Colonic mucosa (tissue), 4 donors: ENCODE measurements around the gene TGFBR3. TPM values are rescaled to one million over a fixed set of nuclear protein-coding genes. Genes with fewer than 3 reads are reported as not detected.

Experiments
- DNase-seq: peaks from one replicate; pipeline ENCODE4 v3.0.0-alpha.2; 2020
- H3K27ac ChIP-seq: fragments of 200-600 bp; one replicate; pipeline ENCODE4 v1.8.0; 2021
- H3K27me3 ChIP-seq: fragments of 200-600 bp; one replicate; pipeline ENCODE4 v1.8.0; 2021
- H3K36me3 ChIP-seq: fragments of 200-600 bp; one replicate; pipeline ENCODE4 v1.8.0; 2021
- H3K4me1 ChIP-seq: fragments of 200-600 bp; one replicate; pipeline ENCODE4 v1.8.0; 2021; ENCODE audit warnings: mild to moderate bottlenecking
- H3K4me3 ChIP-seq: fragments of 200-600 bp; one replicate; pipeline ENCODE4 v1.8.0; 2021
- H3K9ac ChIP-seq, 2 donors: one replicate each; pipeline ENCODE4 v1.7.0; 2013; ENCODE audit warnings: control low read depth in 2 of 2, low read depth in 2 of 2, low read length in 2 of 2
- H3K9me3 ChIP-seq: fragments of 200-600 bp; one replicate; pipeline ENCODE4 v1.8.0; 2021
- CTCF ChIP-seq: fragments of 200-600 bp; IDR thresholded peaks from one replicate; pipeline ENCODE4 v1.8.0; 2022; ENCODE audit warnings: antibody characterized with exemption, mild to moderate bottlenecking
- intact Hi-C: fragments of 100-400 bp; cut with DNase I; formaldehyde crosslinking; loops from one replicate; pipeline ENCODE4 v1.14.1; 2022
- total RNA-seq, 2 donors: library from RNA; stranded (reverse); fragmentation: NEBNext Ultra II Directional in 1 of 2; extraction: Animal tissue kit (Norgen Biotek cat#: 25700) in 1 of 2; gene quantifications; one replicate each; pipeline ENCODE4 v1.2.1, GENCODE V29; 2021
- donor health status: healthy.
- donor health status: DM: no; HTN: no; CAD: no.
- donor health status: DM: no; HTN: no; CAD: no.

TGFBR3 gene
- total RNA-seq, 2 donors from 2014 or later = 8.4 to 16.0 TPM

DNA sequence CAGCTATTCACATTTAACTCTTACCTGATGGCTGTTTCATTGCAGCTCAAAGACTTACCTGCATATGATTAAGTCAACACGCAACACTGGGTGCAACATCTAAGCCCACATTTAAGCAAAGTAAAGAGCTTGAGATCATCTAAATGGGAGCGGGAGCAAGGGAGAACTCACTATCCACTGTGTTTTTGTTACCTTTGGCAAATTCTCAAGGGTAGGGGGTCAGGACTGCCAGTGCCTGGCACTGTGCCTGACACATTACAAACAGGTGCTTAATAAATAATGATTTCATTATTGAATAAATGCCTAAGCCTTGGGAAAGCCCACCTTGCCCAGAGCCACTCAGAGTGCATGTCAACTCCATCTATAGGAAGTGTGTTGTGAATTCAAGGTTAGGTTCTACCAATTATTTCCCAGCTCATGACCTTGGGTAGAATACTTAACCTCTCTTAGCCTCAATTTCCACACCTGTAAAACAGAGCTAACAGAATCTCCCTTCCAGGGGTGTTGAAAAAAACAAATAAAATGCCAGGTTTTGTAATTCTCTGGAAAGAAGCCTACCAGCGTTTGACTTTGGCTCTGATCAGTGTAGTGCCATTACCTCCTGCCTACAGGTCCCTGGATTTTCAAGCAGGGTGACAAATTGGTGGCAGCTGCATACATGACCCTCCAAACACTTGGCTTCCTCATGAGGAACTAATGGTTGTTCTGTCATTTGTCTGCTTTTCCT is 109.7 kb downstream of the TGFBR3 start:
- DNase-seq = no peak
- intact Hi-C loops = no loop called here
- Histone ChIP-seq H3K9ac (no peak overlapping the region), H3K27ac (no peak overlapping the region), H3K36me3 (no peaks in the 10 kb centered on the region), H3K4me1 (no peaks in the 10 kb centered on the region), H3K9me3 (no peaks in the 10 kb centered on the region), H3K27me3 (no peaks in the 10 kb centered on the region), H3K4me3 (no peak overlapping the region)
- no peak for TF ChIP-seq CTCF

GRCh38 chr1:91775227-91775626 is 110.7 kb downstream of the TGFBR3 start:
- H3K4me1 ChIP-seq = no peaks in the 10 kb centered on the region
- no peak overlapping the region for H3K27ac ChIP-seq

DNA sequence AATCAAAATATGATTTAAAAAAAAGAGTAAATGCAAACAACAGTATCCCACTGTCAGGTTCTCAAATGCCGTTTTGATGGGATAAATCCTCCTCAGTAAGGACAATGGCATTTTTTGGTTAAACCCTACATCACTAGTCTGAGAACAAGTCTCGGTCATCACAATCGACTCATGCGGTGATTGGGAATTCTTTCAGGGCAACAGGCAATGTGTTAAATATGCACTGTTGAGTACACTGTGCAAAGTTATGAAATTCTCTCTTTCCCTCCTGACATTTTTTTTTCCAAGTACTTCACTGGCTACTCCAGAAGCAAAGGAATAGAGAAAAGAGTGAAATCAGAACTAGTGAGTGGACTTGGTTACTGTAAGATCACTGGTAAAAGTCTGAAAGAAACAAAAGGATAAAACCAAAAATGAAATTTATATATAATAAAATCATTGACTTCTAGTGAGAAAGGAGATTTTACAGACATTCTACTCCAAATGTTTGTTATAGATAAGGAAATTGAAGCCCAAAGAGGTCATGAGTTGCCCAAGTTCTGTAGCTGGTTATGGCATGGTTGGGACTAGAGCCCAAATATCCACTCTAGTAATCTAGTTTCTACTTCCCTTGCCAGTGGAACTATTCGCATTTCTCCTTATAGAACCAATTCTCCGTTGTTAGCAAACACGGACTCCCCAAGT is 111.3 kb downstream of the TGFBR3 start:
- Histone ChIP-seq H3K4me1 (no peaks in the 10 kb centered on the region), H3K27ac (no peak overlapping the region)

More at GRCh38 chr1:91775227-91775626, 110.7 kb downstream of the TGFBR3 start:
- no peak for TF ChIP-seq CTCF
- Histone ChIP-seq H3K4me3 (no peak overlapping the region), H3K36me3 (no peaks in the 10 kb centered on the region), H3K27me3 (no peaks in the 10 kb centered on the region), H3K9me3 (no peaks in the 10 kb centered on the region), H3K9ac (no peak overlapping the region)
- intact Hi-C loops = no loop called here
- no peak for DNase-seq

GRCh38 chr1:91771717-91772116 is 114.2 kb downstream of the TGFBR3 start:
- Histone ChIP-seq H3K36me3 (no peaks in the 10 kb centered on the region), H3K27me3 (no peaks in the 10 kb centered on the region), H3K4me1 (no peaks in the 10 kb centered on the region), H3K27ac (no peak overlapping the region), H3K4me3 (no peak overlapping the region), H3K9ac (no peak overlapping the region), H3K9me3 (no peaks in the 10 kb centered on the region)
- intact Hi-C loops = no loop called here
- TF ChIP-seq CTCF = no peak
- no peak for DNase-seq

More for the DNA sequence above, 111.3 kb downstream of the TGFBR3 start:
- no peak for DNase-seq
- Histone ChIP-seq H3K27me3 (no peaks in the 10 kb centered on the region), H3K9me3 (no peaks in the 10 kb centered on the region), H3K9ac (no peak overlapping the region), H3K36me3 (no peaks in the 10 kb centered on the region), H3K4me3 (no peak overlapping the region)
- intact Hi-C loops = no loop called here
- no peak for TF ChIP-seq CTCF

DNA sequence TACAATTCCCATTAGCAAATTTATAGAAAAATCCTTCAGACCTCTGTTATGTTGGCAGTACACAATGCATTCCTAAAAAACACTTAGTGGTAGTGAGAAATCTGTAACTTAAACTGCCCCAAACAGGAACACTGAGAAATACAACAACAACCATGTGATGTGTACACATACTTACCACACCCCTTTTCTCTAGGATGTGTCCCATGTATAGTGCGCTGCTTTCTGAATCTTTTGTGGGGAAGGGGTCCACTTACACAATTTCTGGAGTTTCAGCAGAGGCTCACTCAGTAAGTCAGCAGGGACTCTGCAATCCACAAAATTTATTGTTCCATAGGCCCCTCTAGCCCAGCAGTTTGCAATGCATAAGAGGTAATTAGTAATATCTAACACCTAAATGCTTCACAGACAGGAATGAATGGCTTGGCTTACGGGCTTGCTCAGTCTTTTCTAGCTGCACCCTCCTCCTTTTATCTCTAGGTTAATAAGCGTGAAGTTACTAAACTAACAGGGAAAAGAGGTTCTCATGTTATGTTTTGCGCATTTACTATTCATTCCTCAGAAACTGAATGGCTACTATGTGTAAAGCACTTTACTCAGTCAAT is 115.2 kb downstream of the TGFBR3 start:
- intact Hi-C loops = no loop called here
- DNase-seq = no peak
- Histone ChIP-seq H3K4me3 (no peak overlapping the region), H3K9me3 (no peaks in the 10 kb centered on the region), H3K9ac (no peak overlapping the region), H3K36me3 (no peaks in the 10 kb centered on the region), H3K4me1 (no peaks in the 10 kb centered on the region), H3K27me3 (no peaks in the 10 kb centered on the region), H3K27ac (no peak overlapping the region)
- TF ChIP-seq CTCF = no peak
